Activated CD8-positive, alpha-beta memory T cell treated with anti-CD3 and anti-CD28 coated beads for 48 hours (primary cell): ENCODE measurements around the gene ST7.

Experiments
- DNase-seq, 3 experiments: peaks; one replicate each; pipeline ENCODE4 v3.0.0-alpha.2; 2020; ENCODE audit warnings: low read depth in 2 of 3, low spot score in 2 of 3

The ST7 gene

DNA sequence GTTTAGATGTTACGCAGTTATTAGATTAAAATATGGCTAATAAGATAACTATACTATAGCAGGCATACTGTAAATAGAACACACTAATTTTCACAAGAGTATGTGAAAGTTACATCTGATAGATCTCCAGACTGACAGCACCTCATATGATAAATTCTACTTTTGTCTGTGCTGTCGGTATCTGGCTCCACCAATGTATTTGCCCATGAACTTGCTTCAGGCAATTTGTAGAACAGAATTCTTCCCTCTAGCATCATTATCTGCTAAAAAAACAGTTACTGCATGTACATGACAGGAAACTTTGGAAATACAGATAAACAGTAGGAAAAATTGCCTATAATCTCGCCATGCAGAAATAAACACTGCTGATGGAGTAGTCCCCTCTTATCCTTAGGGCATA, 231.8 kb downstream of the ST7 start:
- DNase-seq, result no peak

DNA sequence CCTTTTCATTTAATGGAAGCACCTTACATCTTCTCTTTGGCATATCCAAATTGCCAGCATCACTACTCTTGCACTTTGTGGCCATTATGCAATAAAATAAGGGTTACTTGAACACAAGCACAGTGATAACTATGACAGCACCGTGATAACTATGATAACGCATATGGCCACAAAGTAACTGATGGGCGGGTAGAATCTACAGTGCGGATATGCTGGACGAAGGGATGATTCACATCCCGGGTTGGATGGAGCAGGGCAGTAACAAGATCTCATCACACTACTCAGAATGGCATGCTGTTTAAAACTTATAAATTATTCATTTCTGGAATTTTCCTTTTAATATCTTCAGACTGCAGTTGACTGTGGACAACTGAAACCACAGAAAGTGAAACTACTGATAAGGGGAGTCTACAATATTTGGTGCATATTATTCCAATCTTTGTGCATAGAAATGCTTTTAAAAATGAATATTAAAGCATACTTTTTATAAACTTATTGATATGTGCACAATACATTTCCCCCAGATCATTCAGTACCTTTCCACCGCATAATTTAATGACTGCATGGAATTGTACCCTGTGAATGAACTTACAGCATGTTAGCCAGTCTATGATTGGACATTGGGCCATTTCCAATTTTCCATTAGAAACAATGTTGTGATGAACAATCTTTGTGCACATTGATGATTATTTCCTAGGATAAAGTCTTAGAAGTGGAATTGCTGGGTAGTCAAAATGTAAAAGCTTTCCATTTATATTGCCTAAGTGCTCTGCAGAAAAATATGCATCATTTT, 233.1 kb downstream of the ST7 start:
- no peak for DNase-seq

DNA sequence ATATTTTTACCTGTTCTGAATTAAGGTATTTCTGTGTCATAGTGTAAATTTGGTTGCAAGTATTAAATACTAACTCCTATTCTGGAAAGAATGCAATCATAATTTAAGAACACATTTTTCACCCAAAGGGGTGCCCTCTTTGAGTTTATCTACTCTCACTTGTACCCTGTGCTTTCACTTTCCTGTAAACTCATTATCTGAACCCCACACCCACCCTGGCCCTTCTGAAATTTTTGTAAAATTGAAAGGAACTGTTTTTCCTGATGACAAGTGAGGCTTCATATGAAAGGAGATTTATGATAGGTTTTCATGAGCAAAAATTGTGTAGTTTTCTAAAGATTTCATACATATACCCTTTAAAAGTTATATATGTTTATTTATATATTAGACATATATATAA, 235.1 kb downstream of the ST7 start:
- no peak for DNase-seq

DNA sequence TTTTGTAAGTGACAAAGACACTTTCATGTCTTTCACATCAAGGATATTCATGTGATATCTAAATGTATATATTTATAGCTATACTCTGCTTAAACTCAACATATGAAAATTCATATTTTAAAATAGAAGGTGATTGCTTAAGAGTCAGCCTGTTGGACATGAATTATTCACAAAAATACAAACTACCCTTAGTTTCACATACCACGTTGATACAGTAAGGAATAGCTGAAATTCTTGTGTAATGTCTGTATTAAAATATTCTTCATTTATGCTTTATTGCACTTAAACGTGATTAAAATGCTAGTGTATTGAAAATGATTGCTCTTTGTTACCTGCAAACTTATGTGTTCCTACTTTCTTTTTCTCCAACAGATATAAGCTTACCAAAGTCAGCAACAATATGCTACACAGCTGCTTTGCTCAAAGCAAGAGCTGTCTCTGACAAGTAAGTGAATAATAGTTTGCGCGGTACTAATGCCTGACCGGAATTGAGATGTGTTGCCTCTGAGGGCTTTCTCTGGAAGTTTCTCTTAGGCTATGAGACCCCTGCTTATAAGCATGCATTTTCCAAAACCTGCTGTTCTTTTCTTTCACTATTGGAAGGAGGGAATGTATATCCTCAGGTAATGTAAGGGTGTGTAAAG, 235.8 kb downstream of the ST7 start:
- no peak for DNase-seq

DNA sequence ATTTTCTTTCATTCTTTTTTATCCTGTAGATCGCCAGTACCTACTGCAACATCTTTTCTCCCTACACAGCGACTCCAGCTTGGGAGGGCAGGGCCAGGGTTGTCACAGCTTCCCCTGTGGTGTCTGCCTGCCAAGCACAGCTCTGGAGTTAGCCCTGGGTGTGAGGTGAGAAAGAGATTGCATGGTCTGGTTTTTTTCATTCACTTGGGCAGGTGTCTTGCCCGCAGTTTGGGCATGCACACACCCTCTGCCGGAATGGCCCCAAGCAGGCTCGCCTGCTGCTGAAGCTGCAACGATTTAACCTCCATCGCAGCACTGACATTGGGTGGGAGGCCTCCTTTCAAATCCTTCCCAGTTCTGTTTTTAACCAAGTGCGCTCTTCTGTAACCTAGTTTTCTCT, 236.8 kb downstream of the ST7 start:
- DNase-seq, result no peak

DNA sequence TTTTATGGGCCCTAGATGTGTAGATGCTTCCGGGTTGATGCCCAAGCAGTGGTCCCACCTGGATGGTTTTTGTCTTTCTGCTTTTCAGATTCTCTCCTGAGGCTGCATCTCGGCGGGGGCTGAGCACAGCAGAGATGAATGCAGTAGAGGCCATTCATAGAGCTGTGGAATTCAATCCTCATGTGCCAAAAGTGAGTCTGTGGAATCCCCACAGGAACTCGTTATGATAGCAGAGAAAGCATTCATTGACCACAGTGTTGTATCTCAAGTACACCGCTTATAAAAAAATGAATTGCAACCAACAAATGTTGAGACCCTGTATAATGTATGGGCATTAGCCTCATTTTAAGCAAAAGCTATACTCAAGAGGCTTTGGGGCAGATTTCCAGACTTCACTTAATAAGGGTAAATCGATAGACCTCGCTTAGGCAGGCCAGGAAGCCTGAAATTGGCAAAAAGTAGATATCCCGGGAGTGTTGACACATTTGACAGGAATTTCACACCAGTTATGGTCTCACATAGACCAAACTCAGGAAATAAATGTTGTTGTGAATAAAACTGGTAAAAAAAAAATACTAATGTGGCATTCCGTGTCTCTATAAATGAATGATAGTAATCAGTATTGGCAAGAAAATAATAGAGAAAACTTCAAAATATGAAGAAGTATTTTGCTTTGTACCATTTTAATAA, 237.6 kb downstream of the ST7 start:
- DNase-seq, result no peak

DNA sequence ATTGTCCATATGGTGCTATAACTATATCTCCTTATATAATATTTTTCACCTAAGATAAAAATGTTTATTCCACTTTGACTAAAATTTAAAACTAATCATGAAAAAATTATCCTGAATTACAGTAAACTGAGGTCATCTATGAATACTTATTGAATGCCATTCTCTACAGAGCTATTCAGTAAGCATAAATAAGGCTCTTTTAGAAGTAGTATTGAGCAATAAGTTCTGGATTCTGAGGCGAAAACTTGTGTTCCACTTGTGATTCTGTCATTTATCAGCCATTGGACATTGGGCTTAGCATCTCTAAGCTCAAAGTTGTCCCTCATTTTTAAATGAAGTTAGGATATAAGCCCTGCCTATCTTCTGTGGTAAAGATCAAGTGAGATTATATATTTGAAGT, 238.8 kb downstream of the ST7 start:
- DNase-seq, result no peak

DNA sequence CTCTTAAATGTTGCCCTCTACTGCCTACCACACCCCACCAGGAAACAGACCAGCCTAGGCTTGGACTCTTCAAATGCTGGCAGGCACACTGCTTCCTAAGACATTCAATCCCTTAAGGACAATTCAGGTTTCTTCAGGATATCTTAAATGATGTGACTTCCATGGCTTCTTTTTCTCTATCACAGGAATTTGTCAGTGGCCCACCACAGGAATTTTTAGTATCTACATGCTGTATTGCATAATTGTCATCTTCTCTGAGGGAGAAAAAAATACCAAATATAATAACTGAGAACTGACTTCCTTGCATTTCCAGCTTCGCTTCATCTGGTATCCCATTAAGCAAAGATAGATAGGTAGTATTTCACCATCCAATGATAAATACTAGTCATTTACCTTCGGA, 240.3 kb downstream of the ST7 start:
- no peak for DNase-seq

DNA sequence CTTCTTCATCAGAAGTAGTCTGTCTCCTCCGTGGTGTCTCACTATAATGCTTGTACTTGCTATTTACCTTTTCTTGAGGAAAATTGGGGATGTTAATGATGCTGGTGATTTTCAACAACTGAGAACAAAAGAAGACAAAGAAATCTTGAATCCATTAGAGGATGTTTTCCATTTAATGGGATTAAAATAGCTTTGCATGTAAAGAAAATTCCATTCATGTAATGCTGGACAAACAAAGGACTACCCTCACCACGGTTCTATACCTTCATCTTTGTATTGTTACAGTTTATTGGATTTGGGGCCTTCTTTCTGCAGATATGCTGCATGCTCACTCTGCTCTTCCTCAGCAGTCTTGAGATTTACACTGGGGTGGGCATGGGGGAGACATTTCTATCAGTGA, 241.1 kb downstream of the ST7 start:
- DNase-seq, result no peak

DNA sequence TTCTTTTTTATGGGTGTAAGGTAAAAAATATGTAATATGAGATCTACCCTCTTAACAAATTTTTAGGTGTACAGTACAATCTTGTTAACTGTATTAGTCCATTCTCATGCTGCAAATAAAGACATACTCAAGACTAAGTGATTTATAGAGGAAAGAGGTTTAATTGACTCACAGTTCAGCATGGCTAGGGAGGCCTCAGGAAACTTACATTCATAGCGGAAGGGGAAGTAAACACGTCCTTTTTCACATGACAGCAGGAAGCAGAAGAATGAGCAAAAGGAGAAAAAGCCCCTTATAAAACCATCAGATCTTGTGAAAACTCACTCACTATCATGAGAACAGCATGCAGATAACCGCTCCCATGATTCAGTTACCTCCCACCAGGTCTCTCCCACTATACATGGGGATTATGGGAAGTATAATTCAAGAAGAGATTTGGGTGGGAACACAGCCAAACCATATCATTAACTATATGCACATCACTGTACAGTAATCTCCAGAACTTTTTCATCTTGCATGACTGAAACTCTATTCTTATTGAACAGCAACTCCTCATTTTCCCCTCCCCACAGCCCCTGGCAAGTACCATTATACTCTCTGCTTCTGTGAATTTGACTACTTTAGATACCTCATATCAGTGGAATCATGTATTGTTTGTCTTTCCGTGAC, 242.2 kb downstream of the ST7 start:
- no peak for DNase-seq

DNA sequence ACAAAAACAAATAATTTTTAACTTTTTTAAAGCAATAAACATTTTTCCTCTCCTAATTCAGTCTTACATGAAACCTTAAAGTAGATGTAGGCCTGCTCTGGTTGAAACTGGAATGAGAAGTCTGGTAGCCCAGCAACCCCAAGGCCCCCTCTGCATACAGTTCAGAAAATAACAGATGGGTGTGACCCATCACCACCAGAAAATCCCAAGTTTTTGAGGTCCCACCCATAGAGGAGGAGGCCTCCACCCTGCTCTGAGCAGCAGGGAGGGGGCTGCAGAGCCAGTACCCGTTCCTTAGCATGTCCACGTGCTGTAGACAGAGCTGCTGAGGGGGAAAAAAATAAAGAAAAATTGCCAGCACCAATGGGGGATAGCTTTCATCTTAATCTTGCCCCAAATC, 246.8 kb downstream of the ST7 start:
- DNase-seq, result no peak

DNA sequence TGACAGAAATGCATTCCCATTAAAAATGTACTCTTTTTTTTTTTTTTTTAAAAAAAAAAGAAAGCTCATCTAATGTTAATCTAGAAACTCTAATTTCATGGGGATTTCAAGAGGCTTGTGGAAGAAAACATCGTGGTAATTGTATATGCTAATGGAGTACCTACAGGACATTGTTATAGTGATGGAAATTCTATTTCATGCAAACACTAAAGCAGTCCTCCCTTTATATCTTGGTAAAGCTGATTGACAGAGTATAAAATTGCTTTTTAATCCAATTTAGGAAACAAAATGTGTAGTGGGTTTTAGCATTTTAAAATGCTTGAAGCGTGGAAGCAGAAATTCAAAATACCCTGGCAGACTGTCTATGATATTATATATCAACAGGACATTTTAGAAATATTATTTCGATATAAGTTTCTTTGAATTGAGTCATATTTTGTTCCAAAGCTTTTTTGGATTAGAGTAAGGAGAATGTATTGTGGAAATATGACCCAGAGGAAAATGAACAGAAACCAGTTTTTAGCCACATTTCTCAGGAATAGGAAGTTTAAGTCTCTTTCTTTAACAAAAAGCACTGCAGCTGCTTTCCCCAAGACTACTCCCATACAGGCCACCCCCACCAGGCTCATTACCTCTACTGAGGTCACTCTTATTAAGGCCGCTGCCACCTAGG, 247.6 kb downstream of the ST7 start:
- no peak for DNase-seq

DNA sequence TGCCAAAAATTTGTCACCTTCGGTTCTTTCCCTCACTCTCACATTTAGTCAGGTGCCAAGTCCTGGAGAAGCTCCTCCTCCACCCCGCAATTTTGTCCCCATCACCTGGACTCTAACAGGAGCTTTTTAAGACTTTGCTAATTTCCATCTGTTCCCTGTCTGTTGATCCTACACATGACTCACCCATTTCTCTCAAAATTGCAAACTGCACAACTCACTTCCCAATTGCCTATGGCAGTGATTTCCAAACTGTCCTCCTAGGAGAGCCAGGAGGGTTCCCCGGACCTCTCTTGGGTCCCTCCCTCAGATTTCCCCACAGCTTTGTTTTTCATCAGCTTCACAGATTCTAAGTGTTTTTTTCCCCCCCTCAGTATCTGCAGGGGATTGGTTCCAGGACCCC, 249.2 kb downstream of the ST7 start:
- no peak for DNase-seq

DNA sequence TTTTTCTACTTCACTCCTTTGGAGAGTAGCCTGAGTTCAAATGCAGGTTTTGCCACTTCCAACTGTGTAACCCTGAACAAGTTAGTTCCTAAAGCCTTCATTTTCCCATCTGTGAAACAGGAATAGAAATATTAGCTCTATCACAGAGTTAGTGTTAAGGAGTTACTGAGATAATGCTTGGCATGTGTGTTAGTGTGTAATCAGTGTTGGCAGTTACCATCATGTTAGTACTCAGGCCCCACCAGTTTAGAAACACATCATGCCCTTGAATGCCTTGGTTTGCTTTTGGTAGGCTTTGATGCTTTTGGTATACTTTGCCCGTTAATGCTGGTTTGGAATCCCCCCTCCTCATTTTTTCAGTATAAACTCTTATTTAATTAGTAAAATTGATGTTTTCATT, 249.9 kb downstream of the ST7 start:
- no peak for DNase-seq

DNA sequence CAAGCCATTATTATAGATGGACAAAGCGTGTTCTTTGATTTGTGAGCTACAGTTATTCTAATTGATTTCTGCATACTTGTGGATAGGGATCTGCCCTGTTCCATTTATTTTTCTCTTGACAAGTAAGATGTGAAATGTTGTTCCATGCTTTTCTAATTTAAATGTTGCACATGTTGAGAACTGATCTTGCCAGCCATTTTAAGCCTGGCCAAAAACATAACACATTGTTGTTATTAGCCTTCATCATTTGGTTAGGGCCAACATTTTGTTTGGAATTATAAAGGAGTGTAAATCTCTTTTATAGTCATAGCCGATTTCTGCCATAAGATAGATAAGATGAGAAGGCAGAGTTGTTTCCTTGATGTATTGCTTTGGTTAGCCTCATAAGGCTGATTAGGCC, 252.6 kb downstream of the ST7 start:
- no peak for DNase-seq

DNA sequence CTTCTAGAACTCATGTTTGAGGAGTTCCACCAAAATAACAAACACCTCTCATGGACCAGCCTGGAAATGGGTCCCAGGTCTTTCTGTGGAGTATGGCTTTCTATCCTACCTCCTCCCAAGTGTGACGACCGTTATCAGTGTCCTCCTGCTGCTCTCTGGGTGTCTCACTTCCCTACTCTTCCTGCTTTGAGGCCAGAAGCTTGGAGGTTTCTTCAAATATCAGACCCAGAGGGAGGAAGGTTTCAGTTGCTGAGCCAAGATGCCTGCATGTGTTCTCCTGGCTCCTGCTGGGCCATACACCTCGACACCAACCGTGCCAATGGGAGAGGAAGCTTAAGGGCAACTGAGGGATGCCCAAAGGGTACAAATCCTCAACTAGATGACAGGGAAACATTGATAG, 255.0 kb downstream of the ST7 start:
- DNase-seq, result no peak

DNA sequence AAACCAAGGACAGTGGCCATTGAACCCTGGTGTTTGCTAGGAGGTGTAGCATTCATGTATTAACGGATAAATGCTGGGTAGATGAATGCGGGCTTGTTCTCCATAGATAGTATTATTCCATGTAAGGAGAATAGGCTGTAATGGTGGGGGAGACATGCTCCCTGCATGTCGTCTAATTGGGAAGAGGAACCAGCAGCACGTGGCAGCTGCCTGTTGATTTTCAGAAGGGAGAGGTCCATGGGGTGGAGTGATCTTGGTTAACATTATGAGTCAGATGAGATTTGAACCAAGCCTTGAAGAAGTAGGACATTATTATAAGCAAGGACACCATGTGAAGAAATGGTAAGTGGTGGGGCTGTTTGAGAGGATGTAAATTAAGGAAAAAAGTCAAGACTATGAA, 257.1 kb downstream of the ST7 start:
- DNase-seq, result no peak

DNA sequence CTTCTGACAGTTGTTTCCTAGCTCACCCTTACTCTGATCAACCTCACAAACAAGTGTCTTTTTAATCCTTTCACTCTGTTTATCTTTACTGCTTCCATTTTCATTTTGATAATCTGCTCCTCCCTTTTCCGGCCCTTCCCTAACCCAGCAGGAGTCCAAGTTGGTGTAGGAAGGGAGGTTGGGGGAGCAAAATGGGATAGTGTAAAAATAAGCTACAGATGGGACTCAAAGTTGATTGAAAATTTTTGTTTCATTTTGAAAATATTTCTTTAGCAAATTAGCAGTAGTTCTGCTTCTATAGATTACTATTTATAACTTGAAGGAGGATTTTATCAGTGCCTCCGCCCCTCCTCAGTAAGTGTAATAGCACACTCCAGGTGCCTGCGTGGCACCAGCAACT, 257.6 kb downstream of the ST7 start:
- DNase-seq, result no peak

DNA sequence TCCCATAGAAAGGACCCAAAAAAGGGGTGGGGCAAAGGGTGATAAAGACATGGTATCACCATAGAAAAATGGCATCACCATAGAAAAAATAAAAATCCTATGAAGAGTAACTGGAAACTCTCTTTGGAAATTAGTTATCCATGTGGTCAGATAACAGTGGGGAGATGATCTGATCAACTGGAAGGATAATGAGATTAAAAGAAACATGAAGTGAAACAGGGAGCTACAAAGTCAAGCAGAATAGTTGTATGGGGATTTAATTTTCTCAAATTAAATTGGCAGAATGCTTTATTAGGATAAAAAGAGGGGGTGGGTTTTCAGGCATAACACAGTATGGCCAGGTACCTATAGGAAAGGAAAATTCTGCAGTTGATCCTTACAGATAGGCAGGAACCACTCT, 258.3 kb downstream of the ST7 start:
- DNase-seq, result no peak

DNA sequence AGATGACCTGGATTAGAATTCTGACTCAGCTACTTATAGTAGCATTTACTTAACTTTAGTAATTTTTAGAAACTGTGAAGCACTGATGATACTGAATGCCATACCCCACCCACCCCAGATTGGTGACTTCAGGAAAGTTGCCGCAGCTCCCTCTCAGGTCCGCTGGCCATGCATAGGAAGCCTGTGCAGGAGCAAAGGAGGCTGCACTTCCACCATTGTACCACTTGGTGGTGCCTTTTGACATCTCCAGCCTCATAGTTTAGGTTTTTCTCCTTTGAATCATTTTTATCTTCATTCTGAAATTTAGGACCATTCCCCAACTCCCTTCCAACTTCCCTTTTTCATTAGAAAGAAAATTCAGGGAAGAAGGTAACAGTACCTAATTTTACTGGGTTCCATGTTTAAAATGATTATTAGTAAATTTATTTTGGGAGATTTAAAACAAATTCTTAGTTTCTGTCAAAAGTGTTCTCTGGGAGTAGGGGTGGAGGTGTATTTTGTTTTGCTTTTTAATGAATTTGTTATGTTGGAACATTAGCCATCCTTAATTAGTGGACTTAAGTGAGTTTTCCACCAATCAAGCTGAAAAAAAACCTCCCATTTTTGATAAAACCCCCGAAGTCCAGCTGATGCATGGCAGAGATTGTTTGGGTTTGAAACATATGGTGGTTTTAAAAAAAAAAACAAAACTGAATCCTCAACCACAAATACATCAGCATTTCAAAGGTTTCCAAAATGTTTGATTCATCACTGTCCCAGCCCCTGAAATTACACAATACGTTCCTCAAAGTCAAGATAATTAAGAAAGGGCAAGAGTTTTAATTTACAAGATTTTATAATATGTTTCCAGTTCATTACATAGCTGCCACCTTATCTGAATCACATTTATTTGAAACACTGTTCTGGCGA, 259.9 kb downstream of the ST7 start:
- peak in 2 of 3 experiments; percentile 3 to 21 for DNase-seq
